ENCODE results near the gene NVL. TPM values are rescaled to one million over a fixed set of nuclear protein-coding genes. Genes with fewer than 3 reads are reported as not detected.

The NVL gene
- total and polyA plus RNA-seq, 2 of the 8 experiments (the other 6 are each of a cell fraction or from before 2014, with no cell fraction given): 22.7 to 45.8 TPM

DNA sequence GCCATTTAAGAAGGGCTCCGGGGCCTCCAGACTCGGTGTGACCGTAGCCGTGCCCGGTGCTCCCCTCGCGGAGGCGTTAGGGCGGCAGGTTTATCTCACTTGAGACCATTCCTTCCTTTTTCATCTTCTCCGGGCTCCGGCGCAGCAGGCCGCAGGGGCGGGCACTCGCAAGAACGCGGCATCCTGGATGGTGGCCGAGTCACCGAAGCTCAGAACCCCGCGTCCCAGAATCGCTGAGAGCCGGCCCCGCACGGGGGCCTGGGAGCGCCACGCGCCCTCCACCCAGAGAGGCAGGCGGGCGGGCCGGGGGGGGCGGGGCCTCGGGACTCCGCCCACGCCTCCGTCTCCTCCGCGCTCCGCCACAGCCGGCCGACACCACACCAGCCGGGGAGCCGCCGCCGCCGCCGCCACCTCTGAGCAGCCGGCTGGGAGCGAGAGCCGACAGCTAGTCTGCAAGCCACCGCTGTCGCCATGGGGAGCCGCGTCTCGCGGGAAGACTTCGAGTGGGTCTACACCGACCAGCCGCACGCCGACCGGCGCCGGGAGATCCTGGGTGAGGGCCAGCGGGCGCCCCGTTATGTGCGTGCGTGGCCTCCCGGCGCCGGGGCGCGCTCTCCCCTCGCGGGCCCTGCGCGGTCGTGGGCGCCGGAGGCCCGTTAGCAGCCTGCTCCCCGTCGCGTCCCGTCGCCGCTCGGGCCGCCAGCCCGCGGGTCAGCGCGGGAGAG, 146.9 kb downstream of the NVL start, which contains the start of gene DEGS1 (continued):
- TF ChIP-seq KDM5A (IDR thresholded peaks at IDR 0.05; ENCODE audit: low read length) (no peak), EZH2 (IDR thresholded peaks at IDR 0.05; ENCODE audit: low read depth, low read length, severe bottlenecking) (no peak), EP300 (IDR thresholded peaks at IDR 0.05; ENCODE audit: borderline replicate concordance in 1 of 2, low read depth in 2 of 2, low read length in 2 of 2) (no peak), CBX5 (IDR thresholded peaks at IDR 0.05; ENCODE audit: low read depth, low read length) (no peak), POLR2A (IDR thresholded peaks at IDR 0.05; ENCODE audit: control extremely low read depth in 1 of 2, low read depth in 2 of 2, low read length in 2 of 2) (peak; percentile 30 to 35; a peak in 2 of 3 replicates), EGR1 (IDR thresholded peaks at IDR 0.05; ENCODE audit: borderline replicate concordance, low read depth, low read length) (peak; percentile 85; the same call in 1 of the 2 replicates), JUND (IDR thresholded peaks at IDR 0.05; ENCODE audit: low read length) (no peak), ATF2 (IDR thresholded peaks at IDR 0.05; ENCODE audit: low read length) (no peak), GABPA (IDR thresholded peaks at IDR 0.05; ENCODE audit: borderline replicate concordance, insufficient read depth, low read length) (no peak), FOSL1 (IDR thresholded peaks at IDR 0.05; ENCODE audit: insufficient read depth, low read depth, low read length) (no peak), TBP (IDR thresholded peaks at IDR 0.05; ENCODE audit: low read depth, low read length) (peak; percentile 43; the same call in 1 of the 2 replicates), RXRA (IDR thresholded peaks at IDR 0.05; ENCODE audit: insufficient read depth, low read depth, low read length) (no peak), TEAD4 (IDR thresholded peaks at IDR 0.05; ENCODE audit: low read depth, low read length) (no peak), CBX8 (IDR thresholded peaks at IDR 0.05; ENCODE audit: borderline replicate concordance, low read depth, low read length) (no peak), KDM4A (IDR thresholded peaks at IDR 0.05; ENCODE audit: low read depth, low read length, severe bottlenecking) (peak; percentile 94), POU5F1 (IDR thresholded peaks at IDR 0.05; ENCODE audit: low read depth, low read length) (no peak), PHF8 (conservative IDR thresholded peaks at IDR 0.05; ENCODE audit: low read depth, low read length) (peak; percentile 52; the same call in 1 of the 2 replicates), YY1 (IDR thresholded peaks at IDR 0.05; ENCODE audit: low read depth, low read length) (no peak), BACH1 (IDR thresholded peaks at IDR 0.05; ENCODE audit: low read length) (peak; percentile 55; the same call in 1 of the 2 replicates), SP4 (IDR thresholded peaks at IDR 0.05; ENCODE audit: low read length) (no peak), SP2 (IDR thresholded peaks at IDR 0.05; ENCODE audit: low read length) (no peak), NANOG (IDR thresholded peaks at IDR 0.05; ENCODE audit: insufficient read depth, low read depth, low read length, poor library complexity, severe bottlenecking) (no peak)
- TF ChIP-seq, protein P1, sequence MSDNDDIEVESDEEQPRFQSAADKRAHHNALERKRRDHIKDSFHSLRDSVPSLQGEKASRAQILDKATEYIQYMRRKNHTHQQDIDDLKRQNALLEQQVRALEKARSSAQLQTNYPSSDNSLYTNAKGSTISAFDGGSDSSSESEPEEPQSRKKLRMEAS (IDR thresholded peaks at IDR 0.05): peak; percentile 71

Measured in H1 (cell line).